Measurements from ENCODE around the gene CPA5. TPM values are rescaled to one million over a fixed set of nuclear protein-coding genes. Genes with fewer than 3 reads are reported as not detected.

Gene CPA5
- total and polyA plus RNA-seq, 2 of the 8 experiments (the other 6 are each of a cell fraction or from before 2014, with no cell fraction given): 0.12 TPM; not detected in 1

- Histone ChIP-seq H3K4me2 (ENCODE audit: insufficient read depth in 1 of 2, low read depth in 2 of 2, low read length in 2 of 2) (no peak overlapping the region), H3K36me3 (ENCODE audit: control insufficient read depth in 2 of 4, insufficient read depth in 4 of 4, low read length in 3 of 4) (no peaks in the 10 kb centered on the region), H2BK12ac (ENCODE audit: low read depth, low read length) (no peak overlapping the region), H3K27me3 (replicated peaks in 1 of 4; ENCODE audit: control insufficient read depth in 3 of 4, extremely low read depth in 1 of 4, insufficient read depth in 3 of 4, low read length in 3 of 4) (no peaks in the 10 kb centered on the region), H3K4me1 (replicated peaks in 1 of 4; ENCODE audit: control insufficient read depth in 3 of 4, insufficient read depth in 4 of 4, low read length in 3 of 4) (no peaks in the 10 kb centered on the region), H4K91ac (replicated peaks; ENCODE audit: insufficient read length, low read length) (no peak overlapping the region), H3K18ac (ENCODE audit: extremely low read depth, low read length) (no peak overlapping the region), H3K56ac (replicated peaks; ENCODE audit: insufficient read length, low read depth, low read length) (no peak overlapping the region), H2AK5ac (ENCODE audit: low read depth, low read length) (no peak overlapping the region), H3K9ac (replicated peaks in 1 of 4; ENCODE audit: extremely low read depth in 1 of 4, low read depth in 3 of 4, low read length in 3 of 4) (no peak overlapping the region), H3K9me3 (ENCODE audit: insufficient read depth in 2 of 2, low read depth in 1 of 2, low read length in 1 of 2) (no peaks in the 10 kb centered on the region), H3K14ac (ENCODE audit: insufficient read length) (no peak overlapping the region), H3K4ac (replicated peaks; ENCODE audit: insufficient read length, low read depth, low read length) (no peak overlapping the region), H4K5ac (ENCODE audit: insufficient read length, low read depth, low read length) (no peak overlapping the region), H2BK5ac (ENCODE audit: low read depth, low read length) (no peak overlapping the region), H2BK120ac (replicated peaks; ENCODE audit: low read depth, low read length) (no peak overlapping the region), H2BK20ac (ENCODE audit: low read length) (no peak overlapping the region), H2BK15ac (ENCODE audit: low read length) (no peak overlapping the region), H3K23ac (ENCODE audit: insufficient read length) (no peak overlapping the region), H4K8ac (ENCODE audit: extremely low read depth, insufficient read depth, low read length) (no peak overlapping the region), H4K20me1 (replicated peaks in 1 of 2; ENCODE audit: control insufficient read depth in 1 of 2, insufficient read depth in 2 of 2, low read length in 2 of 2) (no peaks in the 10 kb centered on the region), H3K79me1 (ENCODE audit: low read depth, low read length) (no peaks in the 10 kb centered on the region), H2AFZ (ENCODE audit: low read length) (no peak overlapping the region), H3K79me2 (ENCODE audit: control insufficient read depth in 1 of 2, insufficient read depth in 2 of 2, low read length in 2 of 2) (no peaks in the 10 kb centered on the region), H3K4me3 (ENCODE audit: extremely low read depth in 1 of 4, insufficient read depth in 2 of 4, low read depth in 3 of 4, low read length in 4 of 4) (no peak overlapping the region), H3K23me2 (ENCODE audit: low read depth, low read length) (no peaks in the 10 kb centered on the region), H3K27ac (ENCODE audit: low read depth, low read length) (no peak overlapping the region)
- CTCF ChIA-PET (ENCODE audit: partially characterized antibody): interaction anchor here (0.7 to 1.2 kb wide), 2 partner anchors 12 to 19 kb away, joined by 3 read pairs; no protein-coding TSS in a partner anchor
- WGBS, 2 experiments (ENCODE audit: extremely low coverage in 1 of 2, insufficient coverage in 1 of 2, insufficient read length in 1 of 2, insufficient replicate concordance in 2 of 2, low coverage in 1 of 2, low lambda C conversion rate in 2 of 2, missing lambda C conversion rate in 1 of 2): 87% methylated on average over 4 of the region's 4 CpGs; no CpG with 5 or more reads in 1 of the 2 experiments
- DNase-seq (ENCODE audit: low read depth in 1 of 2, low spot score in 2 of 2) (no peak), FAIRE-seq (no peak)
- TF ChIP-seq EGR1 (IDR thresholded peaks at IDR 0.05; ENCODE audit: borderline replicate concordance, low read depth, low read length) (no peak), SP2 (IDR thresholded peaks at IDR 0.05; ENCODE audit: low read length) (no peak), BRCA1 (IDR thresholded peaks at IDR 0.05; ENCODE audit: low read depth, low read length) (no peak), ATF2 (IDR thresholded peaks at IDR 0.05; ENCODE audit: low read length) (no peak)
- POLR2A ChIA-PET (ENCODE audit: partially characterized antibody): no interaction called here
Observed at GRCh38 chr7:130400120-130400572, 55.5 kb downstream of the CPA5 start.

Data from H1 (cell line).